CD4-positive, alpha-beta T cell treated with Interleukin-6 at 100 ng/mL for 8 hours (primary cell): ENCODE measurements around the gene GLRA3.
"Not testable (repeated sequence)": the region's sequence is repeated elsewhere in the genome, so short reads cannot be mapped to it uniquely, and the experiment has no call there.

Experiments
- DNase-seq: peaks from one replicate; pipeline ENCODE4 v3.0.0-alpha.2; 2020; ENCODE audit warnings: mixed read lengths, low spot score

GLRA3 gene

GRCh38 chr4:174713821-174714220, 115.2 kb downstream of the GLRA3 start:
- no peak for DNase-seq

GRCh38 chr4:174713181-174713580, 115.9 kb downstream of the GLRA3 start:
- DNase-seq: no peak

GRCh38 chr4:174709526-174709925, 119.5 kb downstream of the GLRA3 start:
- no peak for DNase-seq

GRCh38 chr4:174708381-174708780, 120.7 kb downstream of the GLRA3 start:
- DNase-seq: no peak

GRCh38 chr4:174707902-174708301, 121.1 kb downstream of the GLRA3 start:
- no peak for DNase-seq

- no peak for DNase-seq
Observed at GRCh38 chr4:174707051-174707676, 121.9 kb downstream of the GLRA3 start.

- no peak for DNase-seq
Observed at GRCh38 chr4:174702979-174703478, 126.0 kb downstream of the GLRA3 start.

GRCh38 chr4:174699654-174700053, 129.4 kb downstream of the GLRA3 start:
- no peak for DNase-seq

- no peak for DNase-seq
Observed at GRCh38 chr4:174697896-174698295, 131.2 kb downstream of the GLRA3 start.

GRCh38 chr4:174697202-174697601, 131.8 kb downstream of the GLRA3 start:
- DNase-seq: no peak

GRCh38 chr4:174696657-174697056, 132.4 kb downstream of the GLRA3 start:
- DNase-seq: no peak

GRCh38 chr4:174691876-174692275, 137.2 kb downstream of the GLRA3 start:
- DNase-seq: not testable (repeated sequence)

- no peak for DNase-seq
Observed at GRCh38 chr4:174690665-174691064, 138.4 kb downstream of the GLRA3 start.

GRCh38 chr4:174689618-174690017, 139.4 kb downstream of the GLRA3 start:
- DNase-seq: no peak

- DNase-seq: no peak
Observed at GRCh38 chr4:174686826-174687225, 142.2 kb downstream of the GLRA3 start.

- no peak for DNase-seq
Observed at GRCh38 chr4:174681723-174682300, 147.2 kb downstream of the GLRA3 start.

GRCh38 chr4:174674305-174674840, 154.7 kb downstream of the GLRA3 start:
- DNase-seq: no peak

GRCh38 chr4:174673865-174674264, 155.2 kb downstream of the GLRA3 start:
- DNase-seq: no peak

- no peak for DNase-seq
Observed at GRCh38 chr4:174672276-174672675, 156.8 kb downstream of the GLRA3 start.

GRCh38 chr4:174669270-174669669, 159.8 kb downstream of the GLRA3 start:
- DNase-seq: no peak

GRCh38 chr4:174665799-174666198, 163.2 kb downstream of the GLRA3 start:
- no peak for DNase-seq

- DNase-seq: no peak
Observed at GRCh38 chr4:174663216-174663615, 165.8 kb downstream of the GLRA3 start.

- DNase-seq: no peak
Observed at GRCh38 chr4:174658246-174658645, 170.8 kb downstream of the GLRA3 start.

GRCh38 chr4:174657472-174657871, 171.6 kb downstream of the GLRA3 start:
- no peak for DNase-seq
